WTC11 (cell line): Measurements from ENCODE around the gene VWA7. TPM values are rescaled to one million over a fixed set of nuclear protein-coding genes. Genes with fewer than 3 reads are reported as not detected.
"Not testable (repeated sequence)": the region's sequence is repeated elsewhere in the genome, so short reads cannot be mapped to it uniquely, and the experiment has no call there.

Experiments
- ATAC-seq: fragments of 200-7000 bp; cut with Tn5 transposase; 2 replicates; pipeline ENCODE4 v1.10.0; 2021; ENCODE audit warnings: mild to moderate bottlenecking, moderate library complexity
- CTCF ChIA-PET: fragments of 300-600 bp; sonication (Branson Sonifier 250); formaldehyde crosslinking; loops from one replicate; lab custom pipeline; 2021; ENCODE audit warnings: antibody characterized with exemption; lab: Charles Lee
- POLR2A ChIA-PET: fragments of 350-600 bp; sonication (Branson Sonifier 250); formaldehyde crosslinking; loops from one replicate; lab custom pipeline; 2021; ENCODE audit warnings: antibody characterized with exemption; lab: Charles Lee
- DNase-seq: peaks from one replicate; pipeline ENCODE4 v3.0.0; 2021; ENCODE audit warnings: low spot score
- H3K27ac Mint-ChIP-seq: 2 replicates; pipeline ENCODE4 v1.8.0; 2021; ENCODE audit warnings: mixed read lengths
- H3K27me3 Mint-ChIP-seq: 2 replicates; pipeline ENCODE4 v1.8.0; 2021; ENCODE audit warnings: low read depth, mild to moderate bottlenecking, moderate library complexity, mixed read lengths
- H3K36me3 Mint-ChIP-seq: 2 replicates; pipeline ENCODE4 v1.8.0; 2021; ENCODE audit warnings: mixed read lengths
- H3K4me1 Mint-ChIP-seq: 2 replicates; pipeline ENCODE4 v1.8.0; 2022; ENCODE audit warnings: mixed read lengths
- H3K4me3 Mint-ChIP-seq: 2 replicates; pipeline ENCODE4 v1.8.0; 2021; ENCODE audit warnings: mild to moderate bottlenecking, moderate library complexity, mixed read lengths
- H3K9me3 Mint-ChIP-seq: 2 replicates; pipeline ENCODE4 v1.8.0; 2021; ENCODE audit warnings: mixed read lengths
- ARID4B ChIP-seq: sonication (generic); formaldehyde crosslinking; IDR thresholded peaks from 2 replicates; pipeline ENCODE4 v1.8.0; 2023; ENCODE audit warnings: missing genetic modification reagents, mild to moderate bottlenecking, borderline replicate concordance
- CDX4 ChIP-seq: fragments of 250-450 bp; sonication (Bioruptor Pico); IDR thresholded peaks from 2 replicates; pipeline ENCODE4 v1.9.0; 2021; ENCODE audit warnings: moderate library complexity, mild to moderate bottlenecking, inconsistent platforms, borderline replicate concordance
- CTCF ChIP-seq: fragments of 200-600 bp; IDR thresholded peaks from 2 replicates; pipeline ENCODE4 v1.8.0; 2022; ENCODE audit warnings: antibody characterized with exemption
- E2F1 ChIP-seq: sonication (generic); formaldehyde crosslinking; IDR thresholded peaks from 2 replicates; pipeline ENCODE4 v1.8.0; 2022; ENCODE audit warnings: mild to moderate bottlenecking, missing genetic modification reagents
- MAX ChIP-seq: sonication (generic); formaldehyde crosslinking; IDR thresholded peaks from 2 replicates; pipeline ENCODE4 v1.8.0; 2022; ENCODE audit warnings: mild to moderate bottlenecking, missing genetic modification reagents
- TP53 ChIP-seq: sonication (generic); formaldehyde crosslinking; IDR thresholded peaks from 2 replicates; pipeline ENCODE4 v1.8.1; 2023; ENCODE audit warnings: mild to moderate bottlenecking, missing genetic modification reagents
- USF1 ChIP-seq: sonication (generic); formaldehyde crosslinking; IDR thresholded peaks from 2 replicates; pipeline ENCODE4 v1.8.0; 2022; ENCODE audit warnings: mild to moderate bottlenecking, missing genetic modification reagents
- ZNF121 ChIP-seq: sonication (generic); formaldehyde crosslinking; IDR thresholded peaks from 2 replicates; pipeline ENCODE4 v1.8.0; 2023; ENCODE audit warnings: missing genetic modification reagents
- ZNF317 ChIP-seq: sonication (generic); formaldehyde crosslinking; IDR thresholded peaks from 2 replicates; pipeline ENCODE4 v1.8.1; 2023; ENCODE audit warnings: low read depth, mild to moderate bottlenecking, moderate library complexity, missing genetic modification reagents, borderline replicate concordance
- ZNF671 ChIP-seq: fragments of 250-450 bp; sonication (Bioruptor Pico); IDR thresholded peaks from 2 replicates; pipeline ENCODE4 v1.8.0; 2021; ENCODE audit warnings: mild to moderate bottlenecking
- ZSCAN18 ChIP-seq: fragments of 250-450 bp; sonication (Bioruptor Pico); IDR thresholded peaks from 2 replicates; pipeline ENCODE4 v2.1.2; 2022; ENCODE audit warnings: mild to moderate bottlenecking, moderate library complexity
- total RNA-seq: library from RNA; stranded (reverse); gene quantifications from 3 replicates; pipeline ENCODE4 v1.2.3, GENCODE V29; 2021

The VWA7 gene
- total RNA-seq, 1 experiment from 2014 or later: 1.8 TPM

- H3K27me3 Mint-ChIP-seq: no peaks in the 10 kb centered on the region; the same call in 1 of the 2 replicates
- H3K27ac Mint-ChIP-seq: peak overlapping the region; percentile 89; the same call in 1 of the 2 replicates
- peaks cover 49% of the 10 kb centered on the region for H3K4me1 Mint-ChIP-seq
- no peak for TF ChIP-seq TP53 (CRISPR knock-in tag)
- TF ChIP-seq ZNF671 (CRISPR knock-in tag): no peak
- peaks cover 4% of the 10 kb centered on the region; the same call in 1 of the 2 replicates for H3K36me3 Mint-ChIP-seq
- ChIA-PET POLR2A (interaction anchor here (1.1 kb wide), 1 partner anchor 138 kb away, joined by 4 read pairs; no protein-coding TSS in a partner anchor), CTCF (no interaction called here)
- ATAC-seq (no peak), DNase-seq (no peak)
- H3K4me3 Mint-ChIP-seq: peak overlapping the region; percentile 24; the same call in 1 of the 2 replicates
- no peaks in the 10 kb centered on the region; the same call in 1 of the 2 replicates for H3K9me3 Mint-ChIP-seq
These were observed 42.8 kb upstream of the VWA7 start for GRCh38 chr6:31819871-31820299.

GRCh38 chr6:31817929-31818511 is 40.9 kb upstream of the VWA7 start:
- Mint-ChIP-seq H3K4me3 (peak overlapping the region; percentile 68), H3K4me1 (peaks cover 41% of the 10 kb centered on the region), H3K27ac (peak overlapping the region; percentile 4; the same call in 1 of the 2 replicates)
- H3K36me3 Mint-ChIP-seq, H3K27me3 Mint-ChIP-seq, DNase-seq, H3K9me3 Mint-ChIP-seq, ATAC-seq: not testable (repeated sequence)
- peak; percentile 96 for TF ChIP-seq ZNF121
- CTCF ChIA-PET: interaction anchor here (1.6 kb wide), 1 partner anchor 48 kb away, joined by 4 read pairs; no protein-coding TSS in a partner anchor
- POLR2A ChIA-PET: interaction anchor here (1.1 kb wide), 1 partner anchor 9 kb away, joined by 3 read pairs; the partner anchor contains the start of gene HSPA1B

GRCh38 chr6:31817133-31817928 is 40.2 kb upstream of the VWA7 start:
- peaks cover 35% of the 10 kb centered on the region for H3K4me1 Mint-ChIP-seq
- H3K4me3 Mint-ChIP-seq: peak overlapping the region; percentile 68
- H3K9me3 Mint-ChIP-seq, H3K36me3 Mint-ChIP-seq, ATAC-seq, DNase-seq, H3K27me3 Mint-ChIP-seq: not testable (repeated sequence)
- H3K27ac Mint-ChIP-seq: peak overlapping the region; percentile 4; the same call in 1 of the 2 replicates
- POLR2A ChIA-PET: interaction anchor here (1.1 kb wide), 1 partner anchor 10 kb away, joined by 3 read pairs; the partner anchor contains the start of gene HSPA1B
- CTCF ChIA-PET: interaction anchor here (1.6 kb wide), 1 partner anchor 48 kb away, joined by 4 read pairs; no protein-coding TSS in a partner anchor

GRCh38 chr6:31815025-31815838 is 38.1 kb upstream of the VWA7 start, which contains the start of the genes HSPA1A and HSPA1L:
TSS of gene HSPA1A (plus strand) at chr6:31815543. CDS start at chr6:31815757, 214 bp downstream.
TSS of gene HSPA1L (minus strand) at chr6:31815283. CDS start at chr6:31811972, 3,311 bp downstream.
- H3K4me3 Mint-ChIP-seq: peak within 1 kb of the TSS; percentile 85
- TF ChIP-seq ZNF317 (CRISPR knock-in tag) (no peak), CTCF (no peak), USF1 (CRISPR knock-in tag) (peak; percentile 19; the same call in 1 of the 2 replicates), MAX (CRISPR knock-in tag) (peak; percentile 36; the same call in 1 of the 2 replicates), ARID4B (0 out of 2 replicates have a peak, but pooled peaks have one; percentile 53), ZSCAN18 (CRISPR knock-in tag) (no peak), CDX4 (CRISPR knock-in tag) (no peak), E2F1 (CRISPR knock-in tag) (no peak)

More at GRCh38 chr6:31815025-31815838, 38.1 kb upstream of the VWA7 start, which contains the start of the genes HSPA1A and HSPA1L:
- POLR2A ChIA-PET: interaction anchor here (0.6 to 2.3 kb wide), 15 partner anchors 9 to 646 kb away, joined by 3 to 18 read pairs (median 4); partner anchors contain the start of genes GPANK1, HSPA1B, LSM2 and MSH5
- Mint-ChIP-seq H3K9me3 (no peaks in the 10 kb centered on the region; the same call in 1 of the 2 replicates), H3K27ac (peak within 1 kb of the TSS; percentile 98), H3K4me1 (peaks cover 27% of the 10 kb centered on the region), H3K36me3 (peaks cover 4% of the 10 kb centered on the region; the same call in 1 of the 2 replicates), H3K27me3 (no peaks in the 10 kb centered on the region; the same call in 1 of the 2 replicates)
- DNase-seq: peak; percentile 98
- peak; percentile 91 for ATAC-seq
- CTCF ChIA-PET: interaction anchor here (0.7 to 2.4 kb wide), 10 partner anchors 9 to 85 kb away, joined by 3 to 19 read pairs (median 8); partner anchors contain the start of genes DDAH2, HSPA1B, LSM2 and VARS1
